ENCODE data around the gene TTC9C. TPM values are rescaled to one million over a fixed set of nuclear protein-coding genes. Genes with fewer than 3 reads are reported as not detected.

TTC9C gene
- total RNA-seq, 4 donors from 2014 or later = 6.7 to 27.0 (median 17.0) TPM

DNA sequence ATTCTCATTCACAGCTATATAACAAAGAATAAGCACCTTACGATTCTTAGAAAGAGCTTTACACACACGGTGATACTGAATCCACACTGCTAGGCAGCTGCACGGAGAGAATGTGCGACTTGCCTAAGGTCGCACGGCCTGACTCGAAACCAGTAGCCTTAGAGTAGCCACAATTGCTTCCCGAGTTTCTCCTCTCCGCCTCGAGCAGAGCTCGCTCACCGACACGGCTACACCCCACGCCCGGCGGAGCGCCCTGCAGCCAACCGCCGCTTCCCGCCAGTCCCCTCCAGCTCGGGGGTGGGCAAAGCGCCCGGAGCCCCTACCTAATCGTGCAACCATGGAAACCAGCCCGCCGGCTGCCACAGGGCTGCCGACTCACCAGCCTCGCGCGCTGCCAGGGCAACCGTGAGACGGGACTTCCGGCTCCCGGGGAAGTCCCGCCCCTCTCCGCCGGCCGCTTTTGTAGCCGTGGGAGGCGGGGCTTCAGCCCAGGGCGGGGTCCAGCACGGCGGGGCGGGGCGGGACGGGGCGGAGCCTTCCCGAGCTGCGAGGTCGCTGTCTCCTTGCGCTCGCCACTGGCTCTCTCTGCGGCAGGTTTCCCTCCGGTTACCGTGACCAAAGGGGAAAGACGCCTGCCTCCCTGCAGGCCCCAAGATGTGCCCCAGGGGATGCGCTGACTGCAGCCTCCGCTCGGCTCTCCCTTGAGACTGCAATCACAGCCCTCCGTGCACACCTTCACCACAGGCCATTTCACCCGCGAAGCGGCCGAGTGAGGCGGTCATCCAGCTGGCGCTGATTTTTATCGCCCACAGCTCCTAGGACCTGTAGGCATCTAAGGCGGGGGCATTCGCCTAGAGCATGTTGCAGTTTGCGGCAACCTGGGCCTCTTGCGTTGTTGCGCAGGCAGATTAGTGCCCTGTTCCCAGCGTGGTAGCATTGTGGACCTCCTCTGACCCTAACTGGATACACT lies 22.1 kb upstream of the TTC9C start:
- H3K27me3 ChIP-seq = no peaks in the 10 kb centered on the region
- whole genome bisulfite sequencing, 2 donors (ENCODE audit: low coverage in 1 of 2) = 0 to 5% methylated on average over 3 to 45 of the region's 73 CpGs
- peak; percentile 65 for TF ChIP-seq POLR2A (IDR thresholded peaks at IDR 0.05)
- TF ChIP-seq, protein P1, sequence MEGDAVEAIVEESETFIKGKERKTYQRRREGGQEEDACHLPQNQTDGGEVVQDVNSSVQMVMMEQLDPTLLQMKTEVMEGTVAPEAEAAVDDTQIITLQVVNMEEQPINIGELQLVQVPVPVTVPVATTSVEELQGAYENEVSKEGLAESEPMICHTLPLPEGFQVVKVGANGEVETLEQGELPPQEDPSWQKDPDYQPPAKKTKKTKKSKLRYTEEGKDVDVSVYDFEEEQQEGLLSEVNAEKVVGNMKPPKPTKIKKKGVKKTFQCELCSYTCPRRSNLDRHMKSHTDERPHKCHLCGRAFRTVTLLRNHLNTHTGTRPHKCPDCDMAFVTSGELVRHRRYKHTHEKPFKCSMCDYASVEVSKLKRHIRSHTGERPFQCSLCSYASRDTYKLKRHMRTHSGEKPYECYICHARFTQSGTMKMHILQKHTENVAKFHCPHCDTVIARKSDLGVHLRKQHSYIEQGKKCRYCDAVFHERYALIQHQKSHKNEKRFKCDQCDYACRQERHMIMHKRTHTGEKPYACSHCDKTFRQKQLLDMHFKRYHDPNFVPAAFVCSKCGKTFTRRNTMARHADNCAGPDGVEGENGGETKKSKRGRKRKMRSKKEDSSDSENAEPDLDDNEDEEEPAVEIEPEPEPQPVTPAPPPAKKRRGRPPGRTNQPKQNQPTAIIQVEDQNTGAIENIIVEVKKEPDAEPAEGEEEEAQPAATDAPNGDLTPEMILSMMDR (IDR thresholded peaks at IDR 0.05) = no peak
- peak; percentile 65 to 82 (median 75) for TF ChIP-seq POLR2AphosphoS5 (IDR thresholded peaks at IDR 0.05)
- peaks cover 0 to 3% (median 0%) of the 10 kb centered on the region in 4 donors for H3K36me3 ChIP-seq
- H3K27ac ChIP-seq = peak overlapping the region; percentile 85 to 92 (median 90)
- H3K4me1 ChIP-seq = peaks cover 31 to 44% (median 36%) of the 10 kb centered on the region in 4 donors
- no peaks in the 10 kb centered on the region for H3K9me3 ChIP-seq
- in situ Hi-C loops (cut with MboI; ENCODE audit: low pct_ligation_motif_present in 1 of 4, low pct_unique_long_range_greater_than_20kb in 1 of 4, low sequenced_read_pairs in 3 of 4) (no loop called here), intact Hi-C loops (cut with DNase I; ENCODE audit: low total_unique reads) (no loop called here)
- peak overlapping the region; percentile 57 to 70 (median 64) for H3K4me3 ChIP-seq
- peak; percentile 96 for DNase-seq

- TF ChIP-seq, protein P1 (IDR thresholded peaks at IDR 0.05) = no peak
- TF ChIP-seq EP300 (IDR thresholded peaks at IDR 0.05; ENCODE audit: low read depth) (no peak), POLR2AphosphoS5 (IDR thresholded peaks at IDR 0.05) (no peak), POLR2A (IDR thresholded peaks at IDR 0.05) (no peak)
- H3K27ac ChIP-seq = peak overlapping the region; percentile 85 to 92 (median 90)
- H3K9me3 ChIP-seq = no peaks in the 10 kb centered on the region
- H3K27me3 ChIP-seq = no peaks in the 10 kb centered on the region
- H3K4me3 ChIP-seq = peak overlapping the region; percentile 57 to 70 (median 64)
- in situ Hi-C loops (cut with MboI; ENCODE audit: low pct_ligation_motif_present in 1 of 4, low pct_unique_long_range_greater_than_20kb in 1 of 4, low sequenced_read_pairs in 3 of 4) = no loop called here
- intact Hi-C loops (cut with DNase I; ENCODE audit: low total_unique reads) = no loop called here
- H3K4me1 ChIP-seq = peaks cover 31 to 44% (median 36%) of the 10 kb centered on the region in 4 donors
- DNase-seq = no peak
- peaks cover 0 to 7% (median 0%) of the 10 kb centered on the region in 4 donors for H3K36me3 ChIP-seq
- 72 to 83% methylated on average over 7 to 8 of the region's 8 CpGs for WGBS, 2 donors (ENCODE audit: low coverage in 1 of 2)
Measured at GRCh38 chr11:62706850-62707247, 21.4 kb upstream of the TTC9C start.

GRCh38 chr11:62707277-62707861 lies 20.9 kb upstream of the TTC9C start, which contains the start of the genes BSCL2 and GNG3:
BSCL2 (minus strand) TSS chr11:62707424; CDS start chr11:62707195, 229 bp downstream.
GNG3 (plus strand) TSS chr11:62707676; CDS start chr11:62708296, 620 bp downstream.
- H3K4me3 ChIP-seq = peak within 1 kb of the TSS; percentile 57 to 71 (median 64)
- 93% methylated on average over 9 of the region's 10 CpGs; no CpG with 5 or more reads in 1 of the 2 donors for WGBS, 2 donors (ENCODE audit: low coverage in 1 of 2)
- H3K27ac ChIP-seq = peak within 1 kb of the TSS; percentile 93 to 98 (median 96)
- TF ChIP-seq, protein P1 (IDR thresholded peaks at IDR 0.05) = no peak
- TF ChIP-seq POLR2A (IDR thresholded peaks at IDR 0.05) = no peak
- TF ChIP-seq EP300 (IDR thresholded peaks at IDR 0.05; ENCODE audit: low read depth) = no peak
- no peak for TF ChIP-seq POLR2AphosphoS5 (IDR thresholded peaks at IDR 0.05)
- H3K27me3 ChIP-seq = no peaks in the 10 kb centered on the region
- H3K9me3 ChIP-seq = no peaks in the 10 kb centered on the region
- H3K4me1 ChIP-seq = peaks cover 31 to 44% (median 36%) of the 10 kb centered on the region in 4 donors
- DNase-seq = no peak
- intact Hi-C loops (cut with DNase I; ENCODE audit: low total_unique reads) = no loop called here
- in situ Hi-C loops (cut with MboI; ENCODE audit: low pct_ligation_motif_present in 1 of 4, low pct_unique_long_range_greater_than_20kb in 1 of 4, low sequenced_read_pairs in 3 of 4) = no loop called here
- H3K36me3 ChIP-seq = peaks cover 0 to 7% (median 0%) of the 10 kb centered on the region in 4 donors

GRCh38 chr11:62708392-62708791 lies 19.9 kb upstream of the TTC9C start:
- Histone ChIP-seq H3K9me3 (no peaks in the 10 kb centered on the region), H3K36me3 (peaks cover 0 to 10% (median 0%) of the 10 kb centered on the region in 4 donors), H3K4me1 (peaks cover 33 to 53% (median 40%) of the 10 kb centered on the region in 4 donors), H3K27me3 (no peaks in the 10 kb centered on the region), H3K4me3 (peak overlapping the region in 2 of 4 donors; percentile 50 to 71), H3K27ac (peak overlapping the region; percentile 93 to 98 (median 96))
- TF ChIP-seq EP300 (IDR thresholded peaks at IDR 0.05; ENCODE audit: low read depth) (no peak), POLR2A (IDR thresholded peaks at IDR 0.05) (no peak), POLR2AphosphoS5 (IDR thresholded peaks at IDR 0.05) (no peak)
- TF ChIP-seq, protein P1 (IDR thresholded peaks at IDR 0.05) = no peak
- WGBS, 2 donors (ENCODE audit: low coverage in 1 of 2) = 60 to 86% methylated on average over 1 to 5 of the region's 5 CpGs
- DNase-seq = no peak
- intact Hi-C loops (cut with DNase I; ENCODE audit: low total_unique reads) = no loop called here
- in situ Hi-C loops (cut with MboI; ENCODE audit: low pct_ligation_motif_present in 1 of 4, low pct_unique_long_range_greater_than_20kb in 1 of 4, low sequenced_read_pairs in 3 of 4) = no loop called here

All from transverse colon (tissue), 4 donors.